SK-N-DZ (cell line): Measurements from ENCODE around the gene AK1.

Source experiments
- DNase-seq: peaks from one replicate; pipeline ENCODE4 v3.0.0-alpha.2; 2015; ENCODE audit warnings: low spot score

The AK1 gene

GRCh38 chr9:127909839-127910273, 32.4 kb upstream of the AK1 start:
- DNase-seq = no peak

- no peak for DNase-seq
These were observed 31.1 kb upstream of the AK1 start for GRCh38 chr9:127908660-127908926.

GRCh38 chr9:127907867-127908659, 30.6 kb upstream of the AK1 start:
- DNase-seq = no peak

- DNase-seq = no peak
These were observed 28.3 kb upstream of the AK1 start for GRCh38 chr9:127905788-127906191.

- no peak for DNase-seq
These were observed 27.7 kb upstream of the AK1 start for GRCh38 chr9:127905004-127905728.

- peak; percentile 72 for DNase-seq
These were observed 27.1 kb upstream of the AK1 start for GRCh38 chr9:127904561-127905003.

- DNase-seq = peak; percentile 72
These were observed 26.3 kb upstream of the AK1 start for GRCh38 chr9:127903557-127904475.

- DNase-seq = peak; percentile 67
These were observed 21.9 kb upstream of the AK1 start, which contains the start of gene ST6GALNAC6 for GRCh38 chr9:127899128-127899943. Gene ST6GALNAC6 (minus strand): TSS chr9:127899603. CDS start chr9:127897981, 1,622 bp downstream.

GRCh38 chr9:127898433-127899127, 21.1 kb upstream of the AK1 start:
- no peak for DNase-seq

- peak; percentile 72 for DNase-seq
These were observed 19.8 kb upstream of the AK1 start for GRCh38 chr9:127897193-127897692.

GRCh38 chr9:127896395-127897192, 19.1 kb upstream of the AK1 start:
- DNase-seq = no peak

GRCh38 chr9:127895811-127896210, 18.3 kb upstream of the AK1 start:
- DNase-seq = no peak

- no peak for DNase-seq
These were observed 15.9 kb upstream of the AK1 start for GRCh38 chr9:127893392-127893791.

- DNase-seq = no peak
These were observed 15.4 kb upstream of the AK1 start for GRCh38 chr9:127892831-127893230.

GRCh38 chr9:127890053-127890452, 12.6 kb upstream of the AK1 start:
- DNase-seq = no peak

- no peak for DNase-seq
These were observed 10.3 kb upstream of the AK1 start for GRCh38 chr9:127887792-127888191.

GRCh38 chr9:127886401-127886972, 9.0 kb upstream of the AK1 start:
- no peak for DNase-seq

- DNase-seq = no peak
These were observed 8.2 kb upstream of the AK1 start for GRCh38 chr9:127885508-127886281.
